Measurements from ENCODE around the gene CBX2.
A peak's percentile ranks its signal among the peaks of the same experiment; 100 is the strongest.

CBX2 gene

DNA sequence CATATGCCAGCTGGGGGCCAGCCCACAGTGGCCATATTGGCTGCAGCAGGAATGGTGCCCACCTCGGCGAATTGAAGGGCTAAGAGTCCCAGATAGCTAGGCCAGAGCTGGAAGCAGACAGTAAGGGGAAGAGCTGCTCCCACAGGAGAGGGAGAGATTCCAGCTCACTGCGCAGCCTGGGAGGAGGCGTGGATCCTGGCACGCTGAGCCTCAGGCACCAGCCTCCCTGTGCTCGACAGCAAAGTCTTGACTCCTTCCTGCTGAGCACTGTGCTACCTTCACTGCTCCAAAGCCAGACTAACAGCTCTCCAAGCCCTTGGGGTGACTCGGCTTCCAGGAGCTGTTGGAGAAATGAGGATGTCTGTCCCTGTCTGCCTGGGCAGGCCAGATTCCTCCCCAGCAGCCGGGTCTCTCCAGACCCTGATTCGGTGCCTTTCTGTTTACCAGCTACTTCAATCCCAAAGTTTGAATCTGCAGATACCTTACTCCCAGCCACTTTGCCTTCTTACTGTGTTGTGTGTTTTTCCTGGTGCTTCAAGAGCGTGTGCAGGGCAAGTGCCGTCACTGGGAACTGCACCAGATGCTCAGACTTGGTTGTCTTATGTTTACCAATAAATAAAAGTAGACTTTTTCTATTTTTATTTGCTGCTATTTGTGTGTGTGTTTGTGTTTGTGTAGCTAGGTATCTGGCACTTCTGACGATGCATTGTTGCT, 9.1 kb downstream of the CBX2 start:
- no peak for DNase-seq (ENCODE audit: low read depth in 4 of 4, low spot score in 1 of 4)

DNA sequence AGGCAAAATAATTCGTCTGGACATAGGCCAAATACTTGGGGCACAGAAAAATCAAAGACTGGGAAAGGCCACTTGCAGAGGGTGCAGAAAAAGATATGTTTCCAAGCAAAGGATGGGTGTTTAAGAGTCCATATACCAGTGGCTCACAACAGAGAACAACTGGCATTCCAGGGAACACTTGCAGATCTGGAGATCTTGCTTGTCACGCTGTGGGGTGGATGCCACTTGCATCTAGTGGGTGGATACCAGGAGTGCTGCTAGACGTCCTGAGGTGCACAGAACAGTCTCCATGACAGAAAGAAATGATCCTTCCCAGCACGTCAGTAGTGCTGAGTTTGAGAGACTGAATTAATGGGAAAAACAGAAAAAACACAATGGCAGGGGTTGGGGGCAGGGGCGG, 10.5 kb downstream of the CBX2 start:
- DNase-seq (ENCODE audit: low read depth in 4 of 4, low spot score in 1 of 4) = no peak

DNA sequence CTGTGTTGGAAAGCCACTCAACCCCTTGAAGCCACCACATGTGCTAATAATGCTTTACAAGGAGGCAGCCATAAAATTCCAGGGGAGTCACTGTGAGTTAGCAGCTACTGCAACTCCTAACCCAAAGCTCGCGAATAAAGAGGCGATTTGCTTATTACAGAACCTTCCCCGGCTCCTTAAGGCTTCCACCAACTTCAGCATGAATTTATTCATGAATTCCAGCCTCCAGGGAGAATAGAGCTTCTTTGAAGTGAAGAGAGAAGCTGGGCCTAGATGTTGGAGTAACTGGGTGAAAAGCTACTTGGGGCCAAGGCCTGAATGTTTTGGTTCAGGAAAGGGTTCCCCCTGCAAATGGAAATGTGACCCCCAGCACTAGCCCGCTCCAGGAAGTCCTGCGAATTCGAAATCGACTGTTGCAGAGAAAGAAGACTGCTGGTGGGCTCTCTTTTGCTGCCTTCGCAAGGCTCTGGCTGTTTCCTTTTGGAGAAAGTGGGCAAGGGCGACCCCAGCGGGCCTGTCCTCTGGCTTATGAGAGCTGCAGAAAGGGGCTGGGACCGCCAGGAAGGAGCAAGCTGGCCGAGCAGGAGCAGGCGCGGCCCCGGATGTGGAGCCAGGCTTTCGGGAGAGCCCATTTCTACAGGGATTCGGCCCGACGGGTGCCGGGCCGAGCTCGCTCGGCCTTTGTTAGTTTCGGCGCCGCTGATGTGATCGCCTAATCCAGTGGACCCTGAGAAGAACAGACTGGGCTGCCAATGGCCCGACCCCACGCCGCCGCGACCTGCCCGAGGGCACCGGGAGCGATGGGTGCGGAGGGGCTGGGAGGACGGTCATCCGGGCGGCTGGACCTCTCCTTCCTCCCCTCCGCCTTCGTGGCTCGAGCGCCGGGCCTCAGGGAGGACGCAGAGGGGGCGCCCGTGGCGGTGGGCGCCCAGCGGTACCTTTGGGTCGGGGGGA, 11.3 kb downstream of the CBX2 start:
- no peak for DNase-seq (ENCODE audit: low read depth in 4 of 4, low spot score in 1 of 4)

DNA sequence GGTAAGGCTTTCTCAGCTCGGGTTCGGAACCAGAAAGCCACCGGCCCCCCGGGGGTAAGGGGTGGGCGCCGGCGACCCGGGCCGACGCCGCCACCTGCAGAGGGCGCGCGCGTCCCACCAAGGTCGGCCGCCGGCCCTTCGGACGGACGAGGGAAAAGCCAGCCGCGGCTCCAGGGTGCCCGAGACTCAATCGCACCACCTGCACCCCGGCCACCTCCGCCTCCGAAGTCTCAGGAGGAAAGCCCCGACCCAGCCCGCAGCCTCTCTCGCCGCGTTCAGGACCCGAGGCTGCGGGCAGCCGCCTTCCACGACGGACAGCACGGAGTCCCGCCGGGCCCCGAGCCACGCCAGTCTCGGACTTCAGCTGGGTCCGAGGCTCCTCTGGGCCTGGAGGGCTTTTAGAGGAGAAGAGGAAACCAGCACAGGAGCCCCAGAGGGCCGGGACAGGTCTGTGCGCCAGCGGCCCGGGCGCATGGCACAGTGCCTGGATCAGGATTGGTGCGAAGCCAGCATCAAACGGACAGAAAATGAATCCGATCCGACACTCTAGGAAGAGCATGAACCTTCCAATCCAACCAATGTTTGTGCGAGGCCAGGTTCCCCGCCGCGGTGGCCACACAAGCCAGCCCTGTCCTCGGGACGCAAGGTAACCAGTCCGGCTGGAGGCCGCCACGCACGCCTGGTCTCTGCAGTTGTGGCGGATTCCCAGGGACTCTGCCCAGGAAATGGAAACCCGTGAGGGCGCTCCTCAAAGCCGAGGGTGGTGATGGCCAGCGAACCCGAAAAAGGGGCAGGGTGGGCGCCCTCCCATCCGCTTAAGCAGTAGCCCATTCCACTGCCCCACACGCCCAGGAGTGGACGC, 12.2 kb downstream of the CBX2 start:
- DNase-seq (ENCODE audit: low read depth in 4 of 4, low spot score in 1 of 4) = no peak

DNA sequence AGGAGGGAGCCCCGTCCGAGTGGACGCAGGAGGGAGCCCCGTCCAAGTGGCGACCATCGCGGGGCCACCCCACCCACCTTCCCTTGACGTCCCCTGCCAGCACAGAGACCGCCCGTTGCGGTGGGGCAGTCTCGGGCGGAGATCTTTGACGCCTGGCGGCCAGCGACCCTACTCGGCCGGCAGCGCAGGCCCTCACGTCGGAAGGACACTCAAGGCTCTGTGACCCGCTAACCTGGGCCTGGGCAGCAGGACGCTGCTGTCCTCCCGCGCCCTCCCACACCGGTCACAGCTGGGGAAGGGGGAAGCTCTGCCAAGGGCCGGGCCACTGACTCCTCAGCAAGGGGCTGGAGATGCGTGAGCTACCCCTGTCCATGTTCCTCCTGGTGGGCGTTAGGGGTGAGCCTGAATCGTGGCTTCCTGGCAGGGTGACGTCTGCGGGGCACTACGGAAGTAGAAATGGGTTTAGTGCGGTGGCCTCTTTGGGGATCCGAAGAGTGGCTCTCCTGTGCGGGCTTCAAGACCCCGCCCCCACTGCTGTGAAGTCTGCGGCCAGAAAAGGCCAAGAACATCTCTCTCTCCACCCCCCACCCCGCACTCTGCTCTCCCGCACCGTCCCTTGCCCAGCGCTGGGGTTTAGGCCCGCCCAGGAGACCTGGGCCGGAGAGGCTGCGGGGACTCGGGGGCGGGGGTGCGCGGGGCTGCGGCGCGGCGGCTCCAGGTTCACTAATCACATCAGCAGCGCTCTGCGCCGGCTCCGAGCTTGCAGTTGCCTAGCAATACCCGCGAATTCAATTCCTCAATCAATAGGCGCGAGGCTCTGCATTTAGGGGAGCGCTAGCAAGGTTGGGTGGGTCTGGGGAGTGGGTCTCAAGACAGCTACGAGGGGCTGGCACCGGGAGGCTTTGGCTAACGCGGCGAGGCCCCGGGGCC, 13.1 kb downstream of the CBX2 start:
- DNase-seq (ENCODE audit: low read depth in 4 of 4, low spot score in 1 of 4) = no peak

DNA sequence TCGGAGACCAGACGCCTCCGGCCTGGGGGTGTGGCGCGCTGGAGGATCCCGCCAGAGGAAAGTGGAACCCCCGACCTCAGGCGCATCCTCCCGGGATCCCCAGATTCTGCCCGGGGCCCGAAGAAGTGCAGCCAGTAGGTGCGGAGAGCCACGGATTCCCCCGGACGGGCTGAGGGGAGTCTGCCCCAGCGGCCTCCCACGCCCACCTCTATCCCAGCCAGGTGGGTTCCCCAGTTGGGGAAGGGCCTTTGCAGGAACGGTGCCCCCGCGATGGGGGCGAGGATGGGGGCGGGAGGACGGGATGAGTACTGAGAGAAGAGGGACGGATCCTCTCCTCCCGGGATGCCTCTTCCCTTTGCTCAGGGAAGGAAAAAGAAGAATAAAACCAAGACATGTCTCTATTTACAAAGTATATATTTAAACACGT, 13.8 kb downstream of the CBX2 start:
- no peak for DNase-seq (ENCODE audit: low read depth in 4 of 4, low spot score in 1 of 4)

DNA sequence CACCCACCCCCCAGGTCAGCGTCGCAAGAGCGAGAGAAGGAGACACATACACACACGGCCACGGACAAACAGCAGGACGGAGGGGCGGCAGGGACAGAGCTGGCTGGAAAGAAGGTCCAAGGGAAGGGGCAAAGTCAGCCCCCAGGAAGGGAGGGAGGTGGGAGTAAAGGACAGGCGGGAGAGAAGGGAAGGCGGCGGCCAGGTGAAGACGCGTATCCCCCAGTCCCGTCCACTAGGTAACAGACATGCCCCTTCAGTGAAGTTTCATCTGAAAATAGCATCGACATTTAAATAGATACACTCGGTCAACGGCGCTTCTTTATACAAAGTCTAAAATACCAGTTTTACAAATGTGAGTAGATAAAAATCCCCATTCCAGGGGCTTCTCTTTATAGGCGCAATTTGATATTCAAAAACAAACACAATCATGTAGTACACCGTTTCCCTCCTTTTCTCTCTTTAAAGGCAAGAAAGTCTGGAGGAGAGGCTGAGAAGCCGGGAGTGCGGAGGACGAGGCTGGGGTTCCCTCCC, 14.5 kb downstream of the CBX2 start:
- no peak for DNase-seq (ENCODE audit: low read depth in 4 of 4, low spot score in 1 of 4)

DNA sequence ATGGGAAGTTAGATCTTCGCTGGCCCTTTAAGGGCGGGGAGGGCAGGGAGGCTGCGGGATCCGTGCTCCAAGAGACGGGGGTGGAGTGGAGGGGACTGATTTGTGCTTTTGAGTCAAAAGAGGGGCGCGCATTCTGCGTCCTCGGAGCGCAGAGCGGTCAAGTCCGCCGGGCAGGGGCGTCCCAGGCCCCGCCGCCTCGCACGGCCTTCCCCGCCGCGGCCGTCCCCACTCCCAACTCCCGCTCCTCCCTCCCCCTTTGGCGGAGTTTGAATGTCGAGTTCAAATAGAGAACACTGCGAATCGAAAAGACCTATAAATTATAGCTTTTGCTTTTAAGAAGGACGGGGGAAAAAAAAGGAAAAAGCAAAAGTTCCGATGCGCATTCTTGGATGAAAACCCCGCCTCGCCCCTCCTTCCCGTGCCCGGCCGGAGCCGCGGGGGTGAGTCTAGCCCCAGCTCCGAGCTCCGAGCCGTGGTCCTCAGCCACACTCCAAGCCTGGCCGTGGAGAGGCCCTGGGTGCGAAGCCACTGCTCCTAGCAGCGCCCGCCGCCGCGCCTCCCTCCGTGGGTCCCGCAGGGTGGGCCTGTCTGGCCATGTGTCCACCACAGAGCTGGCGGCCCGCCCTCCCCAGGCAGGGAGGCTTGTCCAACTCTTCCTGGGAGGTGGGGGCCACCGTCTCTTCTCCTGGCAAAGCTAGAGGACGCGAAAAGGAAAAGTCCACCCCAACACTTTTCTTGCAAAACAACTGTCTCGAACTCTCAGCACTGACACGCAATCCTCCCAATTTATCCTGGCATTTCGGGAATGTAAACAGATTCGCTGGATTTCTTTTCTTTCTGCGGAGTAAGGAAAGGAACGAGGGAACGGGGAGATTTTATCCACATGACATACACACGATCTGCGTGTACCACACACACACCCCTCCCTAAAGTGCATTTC, 15.3 kb downstream of the CBX2 start:
- DNase-seq (ENCODE audit: low read depth in 4 of 4, low spot score in 1 of 4) = no peak

DNA sequence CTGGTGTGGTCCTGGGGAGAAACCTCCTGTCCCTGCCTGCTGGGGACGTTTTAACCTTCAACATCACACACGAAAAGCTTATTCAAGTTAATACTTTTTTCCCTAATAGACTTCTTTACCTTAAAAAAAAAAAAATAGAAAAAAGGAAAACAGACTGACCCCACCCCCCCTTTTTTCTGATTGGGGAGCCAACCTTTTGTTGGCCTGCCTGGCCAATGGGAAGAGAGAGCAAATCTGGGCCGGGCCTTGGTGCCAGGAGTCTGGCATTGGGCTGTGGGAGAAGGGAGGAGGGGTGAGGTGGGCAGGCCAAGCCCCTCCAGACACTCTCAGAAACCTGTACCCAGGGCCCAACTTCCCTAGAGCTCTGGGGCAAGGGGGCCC, 16.0 kb downstream of the CBX2 start:
- no peak for DNase-seq (ENCODE audit: low read depth in 4 of 4, low spot score in 1 of 4)

DNA sequence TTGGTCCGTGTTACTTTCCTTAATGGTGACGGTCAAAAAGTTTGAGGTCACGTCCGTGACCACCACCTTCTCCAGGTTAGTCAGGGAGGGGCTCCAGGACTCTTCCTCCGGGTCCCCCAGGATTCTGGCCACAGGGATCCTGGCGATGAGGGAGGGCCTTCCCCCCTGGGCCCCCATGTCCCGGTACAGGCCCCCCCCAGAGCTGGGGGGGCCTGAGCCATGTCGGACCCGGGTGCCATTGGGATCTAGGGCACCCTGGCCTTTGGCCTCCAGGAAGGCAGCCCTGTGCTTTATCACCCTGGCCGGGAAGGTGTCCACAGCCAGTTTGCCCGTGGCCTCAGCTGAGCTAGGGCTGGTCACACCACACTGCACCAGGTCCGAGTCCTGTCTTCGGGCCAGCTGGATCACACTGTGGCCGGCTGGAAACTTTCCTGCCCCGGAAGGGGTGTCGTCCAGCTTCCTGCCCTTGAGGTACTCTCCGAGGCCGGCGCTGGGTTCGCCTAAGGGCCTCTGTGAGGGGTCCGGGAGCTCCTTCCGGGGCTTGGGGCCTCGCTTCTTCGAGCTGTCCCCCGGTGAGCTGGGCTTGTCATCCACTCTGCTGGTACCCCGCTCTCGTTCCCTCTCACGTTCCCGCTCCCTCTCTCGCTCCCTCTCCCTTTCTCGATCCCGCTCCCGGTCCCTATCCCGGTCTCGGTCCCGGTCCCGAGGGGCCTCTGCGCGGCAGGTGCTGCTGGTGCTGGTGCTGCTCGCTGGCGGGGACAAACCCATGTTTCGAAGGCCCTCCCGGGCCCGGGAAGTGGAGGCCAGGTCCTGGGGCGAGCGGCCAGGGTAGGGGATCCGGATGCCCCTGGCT, 16.9 kb downstream of the CBX2 start:
- DNase-seq (ENCODE audit: low read depth in 4 of 4, low spot score in 1 of 4) = no peak

DNA sequence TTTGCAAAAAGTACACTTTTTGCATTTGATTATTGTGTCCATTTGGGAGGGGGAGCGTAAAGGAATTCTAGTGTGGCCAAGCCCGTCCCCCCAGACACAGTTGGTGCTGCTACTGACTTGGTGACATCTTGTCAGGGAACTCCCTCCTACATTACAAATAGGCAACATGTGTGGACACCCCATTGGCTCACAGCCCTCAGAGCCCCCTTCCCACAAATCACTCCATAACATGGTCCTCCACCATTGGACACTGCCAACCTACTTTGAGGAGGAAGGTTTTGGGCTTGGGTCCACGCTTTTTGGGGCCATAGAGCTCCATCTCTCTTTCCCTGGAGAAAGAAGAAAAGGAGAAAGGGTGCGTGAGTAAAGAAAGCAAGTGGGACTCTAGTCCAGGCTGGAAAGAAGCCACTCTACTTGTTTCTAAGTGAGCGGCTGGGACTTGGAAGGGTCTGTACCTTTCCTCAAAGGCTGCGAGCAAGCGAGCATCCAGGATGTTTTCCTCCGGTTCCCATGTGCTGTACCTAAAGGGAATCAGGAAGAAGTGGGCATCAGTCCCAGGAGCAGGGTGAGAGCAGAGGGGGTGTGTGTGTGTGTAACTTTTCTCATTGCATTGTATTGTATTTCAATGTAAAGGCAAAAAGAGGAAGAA, 18.0 kb downstream of the CBX2 start:
- no peak for DNase-seq (ENCODE audit: low read depth in 4 of 4, low spot score in 1 of 4)

DNA sequence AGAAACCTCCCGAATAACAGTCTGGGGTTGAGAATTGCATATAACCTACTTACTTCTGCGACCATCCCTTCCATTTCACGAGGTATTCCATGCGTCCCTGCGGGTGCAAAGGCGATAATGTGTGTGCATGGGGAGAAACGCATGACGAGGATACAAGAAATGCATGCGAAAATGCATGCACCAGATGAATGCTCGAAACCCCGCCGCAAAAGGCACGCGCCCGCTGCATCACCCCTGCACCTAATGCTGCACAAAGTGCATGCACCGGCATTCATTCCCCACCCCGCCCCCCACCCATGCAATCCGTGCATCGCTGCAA, 18.5 kb downstream of the CBX2 start:
- DNase-seq (ENCODE audit: low read depth in 4 of 4, low spot score in 1 of 4) = no peak

DNA sequence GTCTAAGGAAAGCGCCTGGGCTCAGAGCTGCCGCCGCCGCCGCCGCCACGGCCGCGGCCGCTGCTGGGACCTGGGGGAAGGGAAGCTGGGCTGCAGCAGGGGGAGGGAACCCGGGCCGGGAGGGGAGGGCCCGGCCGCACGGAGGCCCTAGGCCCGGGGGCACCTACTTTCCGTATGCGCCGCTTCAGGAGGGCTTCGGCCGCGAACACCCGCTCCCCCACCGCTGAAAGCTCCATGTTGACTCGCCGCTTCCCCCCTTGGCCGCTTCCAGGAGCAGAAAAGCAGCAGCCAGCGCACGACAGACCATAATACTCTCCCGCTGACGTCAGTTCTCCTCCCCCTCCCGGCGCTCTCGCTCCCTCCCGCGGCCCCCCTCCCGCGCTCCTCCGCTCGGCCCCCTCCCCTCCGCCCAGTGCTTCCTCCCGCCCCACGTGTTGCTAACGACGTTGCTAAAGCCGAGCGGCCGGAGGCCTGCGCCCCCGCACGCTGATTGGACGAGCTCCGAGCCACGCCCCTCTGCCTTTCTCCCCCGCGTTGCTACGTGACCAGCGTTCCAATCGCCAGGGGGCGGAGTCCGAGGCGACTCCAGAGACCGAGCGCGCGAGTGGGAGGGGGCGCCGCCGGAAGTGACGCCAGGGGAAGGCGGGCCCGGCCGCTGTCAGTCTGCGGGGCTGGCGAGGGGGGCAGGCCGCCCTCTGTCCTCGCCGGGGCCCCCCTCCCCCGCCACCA, 19.0 kb downstream of the CBX2 start, which contains the start of gene CBX8:
Gene CBX8, minus strand, starts transcription at position 315 of the 729 bp plus-strand sequence. Its CDS starts 79 bp downstream, at position 236.
- DNase-seq (ENCODE audit: low read depth in 4 of 4, low spot score in 1 of 4) = peak; percentile 98 to 99 (median 99)

DNA sequence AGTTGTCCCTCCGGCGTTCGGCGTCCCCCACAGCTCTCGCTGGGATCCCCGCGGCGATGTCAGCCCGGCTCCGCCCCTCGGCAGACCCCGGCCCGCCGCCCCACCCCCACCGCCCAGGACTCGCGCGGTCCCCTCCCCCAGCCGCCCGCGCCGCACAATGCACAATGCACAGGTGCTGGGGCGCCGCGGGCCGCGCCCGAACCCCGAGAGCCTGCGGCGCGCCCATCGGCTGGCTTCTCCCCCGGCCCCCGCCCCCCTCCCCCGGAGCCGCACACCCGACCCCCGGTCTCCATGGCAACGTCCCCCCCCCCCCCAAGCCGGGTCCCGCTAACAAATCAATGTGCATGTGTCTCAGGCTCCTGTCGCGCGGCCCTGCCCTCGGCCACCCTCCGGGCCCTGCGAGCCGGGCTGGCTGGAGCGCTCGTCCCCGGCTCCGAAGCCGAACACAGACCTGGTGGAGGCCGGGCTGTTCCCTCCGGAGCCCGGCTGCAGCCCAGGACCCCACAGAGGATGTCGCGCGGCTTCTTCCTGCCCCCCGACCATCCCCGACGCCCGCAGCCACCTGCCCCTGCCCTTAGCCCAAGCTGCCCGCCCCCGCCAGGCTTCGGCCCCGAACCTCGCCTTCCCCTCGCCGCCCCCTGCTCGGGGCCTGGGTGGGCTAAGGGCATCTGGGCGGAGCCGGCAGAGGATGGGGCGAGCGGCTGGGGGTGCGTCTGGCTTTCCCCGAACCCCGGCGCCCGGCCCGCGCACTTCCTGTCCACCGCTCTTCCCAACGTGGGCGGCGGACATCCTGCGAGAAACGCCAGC, 19.7 kb downstream of the CBX2 start:
- DNase-seq (ENCODE audit: low read depth in 4 of 4, low spot score in 1 of 4) = no peak

DNA sequence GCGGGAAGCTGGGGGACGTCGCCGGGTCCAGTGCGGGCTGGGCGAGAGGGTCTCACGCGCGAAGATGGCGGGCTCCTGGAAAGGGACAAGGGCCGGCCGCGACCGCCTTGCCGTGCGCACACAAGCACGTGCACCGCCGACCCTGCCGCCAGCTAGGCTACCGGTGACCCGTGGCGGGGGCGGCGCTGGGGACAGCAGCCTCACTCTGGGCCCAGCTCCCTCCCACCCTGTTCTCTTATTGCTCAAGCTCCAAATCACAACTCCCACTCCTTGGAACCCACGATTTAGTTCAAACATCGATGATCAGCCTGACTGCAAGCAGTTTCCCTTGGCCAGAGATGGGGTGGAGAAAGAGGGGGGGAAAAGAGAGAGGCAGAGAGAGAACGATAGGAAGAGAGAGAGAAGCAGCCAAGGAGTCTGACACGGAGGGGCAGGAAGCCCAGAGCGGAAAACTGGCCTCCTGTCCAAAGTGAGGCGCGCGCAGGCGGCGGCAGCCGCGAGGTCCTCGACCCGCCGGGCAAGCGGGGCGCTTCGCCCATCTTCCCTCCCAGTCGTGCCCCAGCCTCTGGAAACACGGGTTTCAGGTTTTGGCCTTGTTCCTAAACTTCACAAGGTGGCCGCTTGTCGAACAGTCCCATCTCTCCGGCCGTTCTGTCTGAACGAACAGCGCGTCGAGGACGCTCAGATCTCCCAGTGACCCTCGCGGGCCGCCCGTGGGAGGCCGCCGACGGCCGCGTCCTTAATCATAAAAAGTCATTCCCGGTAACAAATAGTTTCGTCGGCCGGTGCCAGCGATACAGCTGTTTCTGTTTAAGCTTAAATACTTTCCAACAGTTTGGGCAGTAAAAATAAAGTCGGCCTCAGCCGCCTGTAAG, 20.6 kb downstream of the CBX2 start:
- no peak for DNase-seq (ENCODE audit: low read depth in 4 of 4, low spot score in 1 of 4)

All from stimulated activated CD4-positive, alpha-beta T cell treated with anti-CD3 and anti-CD28 coated beads, Interleukin-1b, Interleukin-23, amount 100 ng/mL, for 24 hours (primary cell).